Transverse colon (tissue), 4 donors: Measurements from ENCODE around the gene PCBD2. TPM values are rescaled to one million over a fixed set of nuclear protein-coding genes. Genes with fewer than 3 reads are reported as not detected.

Experiments used
- DNase-seq: peaks from one replicate; pipeline ENCODE4 v3.0.0-alpha.2; 2019
- H3K27ac ChIP-seq, 4 donors: fragments of 200-600 bp; sonication (generic); 2 replicates each; pipeline ENCODE4 v1.5.1; 2016 to 2018; ENCODE audit warnings: inconsistent platforms in 4 of 4
- H3K27me3 ChIP-seq: fragments of 200-600 bp; sonication (generic); 2 replicates; pipeline ENCODE4 v1.5.1; 2017; ENCODE audit warnings: inconsistent platforms
- H3K36me3 ChIP-seq, 4 donors: fragments of 200-600 bp; sonication (generic); 2 replicates each; pipeline ENCODE4 v1.5.1; 2017 to 2019; ENCODE audit warnings: inconsistent platforms in 4 of 4
- H3K4me1 ChIP-seq, 4 donors: fragments of 200-600 bp; sonication (generic); 2 replicates each; pipeline ENCODE4 v1.5.1; 2017 to 2020; ENCODE audit warnings: inconsistent platforms in 4 of 4
- H3K4me3 ChIP-seq, 4 donors: fragments of 200-600 bp; sonication (generic); 1 replicate in 1 of 4; 2 replicates in 3 of 4; pipeline versions ENCODE4 v1.5.1 to v1.6.1; 2017 to 2019; ENCODE audit warnings: inconsistent platforms in 4 of 4
- H3K9me3 ChIP-seq, 2 donors: fragments of 200-600 bp; sonication (generic); 2 replicates each; pipeline ENCODE4 v1.5.1; 2017 to 2019; ENCODE audit warnings: inconsistent platforms in 2 of 2
- CTCF ChIP-seq, 5 experiments: fragments of 200-600 bp in 3 of 5; fragments of 450-650 bp in 2 of 5; sonication (generic) in 3 of 5; IDR thresholded peaks; 1 replicate in 2 of 5; 2 replicates in 3 of 5; pipeline ENCODE4 v1.5.1; 2016 to 2017; ENCODE audit warnings: antibody characterized with exemption in 5 of 5, inconsistent platforms in 3 of 5, mild to moderate bottlenecking in 2 of 5, moderate library complexity in 1 of 5
- EP300 ChIP-seq: sonication (generic); formaldehyde crosslinking; IDR thresholded peaks from one replicate; pipeline ENCODE4 v1.6.1; 2017; ENCODE audit warnings: antibody characterized with exemption, low read depth
- POLR2A ChIP-seq: fragments of 450-650 bp; IDR thresholded peaks from one replicate; pipeline ENCODE4 v1.6.1; 2016; ENCODE audit warnings: antibody characterized with exemption, mild to moderate bottlenecking, moderate library complexity
- POLR2AphosphoS5 ChIP-seq, 3 donors: sonication (generic); formaldehyde crosslinking; IDR thresholded peaks; one replicate each; pipeline ENCODE4 v1.6.1; 2016; ENCODE audit warnings: antibody characterized with exemption in 3 of 3
- WGBS, 2 donors: methylation state at CpG; one replicate each; pipeline ENCODE4 v1.1.5; 2018; ENCODE audit warnings: low coverage in 1 of 2; 5-methylcytosine and 5-hydroxymethylcytosine counted together
- in situ Hi-C, 4 donors: fragments of 200-750 bp; cut with MboI; loops; one replicate each; pipeline versions ENCODE4 v1.15.0 to v1.15.1; 2017; ENCODE audit warnings: low sequenced_read_pairs in 3 of 4, low pct_ligation_motif_present in 1 of 4, low pct_unique_long_range_greater_than_20kb in 1 of 4
- intact Hi-C: fragments of 100-400 bp; cut with DNase I; formaldehyde crosslinking; loops from one replicate; pipeline ENCODE4 v1.15.1; 2023; ENCODE audit warnings: low total_unique reads
- total RNA-seq, 4 donors: library from RNA; depleted of rRNA; stranded (reverse); fragments of >200 nt; gene quantifications; one replicate each; pipeline ENCODE4 v1.1.0, GENCODE V29; 2016

PCBD2 gene
- total RNA-seq, 4 donors from 2014 or later = 6.4 to 28.9 (median 11.6) TPM

- Histone ChIP-seq H3K9me3 (no peaks in the 10 kb centered on the region), H3K36me3 (peaks cover 0 to 20% (median 1%) of the 10 kb centered on the region in 4 donors), H3K27ac (no peak overlapping the region), H3K4me1 (no peaks in the 10 kb centered on the region), H3K27me3 (no peaks in the 10 kb centered on the region), H3K4me3 (no peak overlapping the region)
- in situ Hi-C loops = no loop called here
- TF ChIP-seq POLR2AphosphoS5 (IDR thresholded peaks at IDR 0.05) = no peak
- TF ChIP-seq POLR2A = no peak
- no peak for TF ChIP-seq CTCF (IDR thresholded peaks at IDR 0.05)
- no peak for TF ChIP-seq EP300
- WGBS, 2 donors = 75 to 85% methylated on average over 7 to 12 of the region's 12 CpGs
- no peak for DNase-seq
- intact Hi-C loops = no loop called here
These were observed 31.0 kb downstream of the PCBD2 start for GRCh38 chr5:134935711-134936602.

GRCh38 chr5:134937526-134937925, 32.6 kb downstream of the PCBD2 start:
- WGBS, 2 donors = 80 to 87% methylated on average over 6 to 8 of the region's 8 CpGs
- intact Hi-C loops (no loop called here), in situ Hi-C loops (no loop called here)
- TF ChIP-seq POLR2A (no peak), CTCF (IDR thresholded peaks at IDR 0.05) (no peak), EP300 (no peak), POLR2AphosphoS5 (IDR thresholded peaks at IDR 0.05) (no peak)
- DNase-seq = no peak
- H3K36me3 ChIP-seq = peaks cover 0 to 13% (median 1%) of the 10 kb centered on the region in 4 donors
- H3K27me3 ChIP-seq = no peaks in the 10 kb centered on the region
- no peaks in the 10 kb centered on the region for H3K9me3 ChIP-seq
- no peak overlapping the region for H3K27ac ChIP-seq
- H3K4me1 ChIP-seq = no peaks in the 10 kb centered on the region
- no peak overlapping the region for H3K4me3 ChIP-seq

GRCh38 chr5:134938030-134938429, 33.1 kb downstream of the PCBD2 start:
- DNase-seq = no peak
- Histone ChIP-seq H3K9me3 (no peaks in the 10 kb centered on the region), H3K27ac (no peak overlapping the region), H3K4me3 (no peak overlapping the region), H3K36me3 (peaks cover 0 to 10% (median 1%) of the 10 kb centered on the region in 4 donors), H3K4me1 (no peaks in the 10 kb centered on the region), H3K27me3 (no peaks in the 10 kb centered on the region)
- intact Hi-C loops = no loop called here
- 79 to 89% methylated on average over 2 to 6 of the region's 6 CpGs for WGBS, 2 donors
- TF ChIP-seq POLR2A = no peak
- TF ChIP-seq POLR2AphosphoS5 (IDR thresholded peaks at IDR 0.05) = no peak
- TF ChIP-seq EP300 = no peak
- no peak for TF ChIP-seq CTCF (IDR thresholded peaks at IDR 0.05)
- in situ Hi-C loops = no loop called here

GRCh38 chr5:134939500-134939899, 34.6 kb downstream of the PCBD2 start:
- Histone ChIP-seq H3K27me3 (no peaks in the 10 kb centered on the region), H3K27ac (no peak overlapping the region), H3K9me3 (no peaks in the 10 kb centered on the region), H3K4me1 (no peaks in the 10 kb centered on the region), H3K36me3 (peaks cover 0 to 10% (median 1%) of the 10 kb centered on the region in 4 donors), H3K4me3 (no peak overlapping the region)
- no peak for DNase-seq
- intact Hi-C loops (no loop called here), in situ Hi-C loops (no loop called here)
- no peak for TF ChIP-seq POLR2AphosphoS5 (IDR thresholded peaks at IDR 0.05)
- TF ChIP-seq EP300 = no peak
- TF ChIP-seq POLR2A = no peak
- TF ChIP-seq CTCF (IDR thresholded peaks at IDR 0.05) = no peak
- 89 to 92% methylated on average over 1 of the region's 1 CpG for WGBS, 2 donors
